ENCODE measurements around the gene COL17A1. TPM values are rescaled to one million over a fixed set of nuclear protein-coding genes. Genes with fewer than 3 reads are reported as not detected.
A peak's percentile ranks its signal among the peaks of the same experiment; 100 is the strongest.

The COL17A1 gene
- total RNA-seq, 4 donors from 2014 or later, result 150 to 202 (median 191) TPM

- H3K4me3 ChIP-seq, result peak overlapping the region; percentile 65 to 77 (median 72)
- H3K27me3 ChIP-seq, result no peaks in the 10 kb centered on the region
- peaks cover 0 to 17% (median 0%) of the 10 kb centered on the region in 3 donors for H3K36me3 ChIP-seq
- H3K27ac ChIP-seq, result peak overlapping the region; percentile 96 to 100 (median 98)
- TF ChIP-seq POLR2A (IDR thresholded peaks at IDR 0.05) (no peak), CTCF (IDR thresholded peaks at IDR 0.05) (no peak)
- intact Hi-C loops (cut with DNase I), result loop anchor here (5.0 to 10.0 kb wide), 2 partner anchors 142 to 235 kb away; partner anchors contain the start of gene GSTO2
- 12 to 14% methylated on average over 18 to 23 of the region's 23 CpGs for WGBS, 2 donors
- peaks cover 8 to 50% (median 19%) of the 10 kb centered on the region in 3 donors for H3K4me1 ChIP-seq
- no peaks in the 10 kb centered on the region for H3K9me3 ChIP-seq
- no peak for DNase-seq
Observed at GRCh38 chr10:104122225-104123107, 36.8 kb upstream of the COL17A1 start.

- Histone ChIP-seq H3K36me3 (peaks cover 0 to 17% (median 0%) of the 10 kb centered on the region in 3 donors), H3K27me3 (no peaks in the 10 kb centered on the region), H3K27ac (peak within 1 kb of the TSS; percentile 96 to 100 (median 98)), H3K4me3 (peak within 1 kb of the TSS; percentile 65 to 77 (median 72)), H3K9me3 (no peaks in the 10 kb centered on the region), H3K4me1 (peaks cover 8 to 58% (median 25%) of the 10 kb centered on the region in 3 donors)
- TF ChIP-seq CTCF (IDR thresholded peaks at IDR 0.05), result peak; percentile 35 to 77 (median 66)
- TF ChIP-seq POLR2A (IDR thresholded peaks at IDR 0.05), result peak in 3 of 4 donors; percentile 59 to 90 (median 87)
- intact Hi-C loops (cut with DNase I), result loop anchor here (5.0 to 10.0 kb wide), 2 partner anchors 143 to 234 kb away; partner anchors contain the start of gene GSTO2
- peak; percentile 92 for DNase-seq
- 0% methylated on average over 7 to 26 of the region's 67 CpGs for WGBS, 2 donors
Observed at GRCh38 chr10:104121485-104122224, 36.0 kb upstream of the COL17A1 start, which contains the start of gene SFR1. TSS of gene SFR1 (plus strand) at chr10:104122171. CDS start at chr10:104122184, 13 bp downstream.

- Histone ChIP-seq H3K9me3 (no peaks in the 10 kb centered on the region), H3K27me3 (no peaks in the 10 kb centered on the region), H3K4me1 (peaks cover 8 to 65% (median 25%) of the 10 kb centered on the region in 3 donors), H3K27ac (peak overlapping the region; percentile 96 to 100 (median 98)), H3K36me3 (peaks cover 0 to 13% (median 0%) of the 10 kb centered on the region in 3 donors), H3K4me3 (peak overlapping the region; percentile 65 to 77 (median 72))
- DNase-seq, result peak; percentile 50
- no peak for TF ChIP-seq CTCF (IDR thresholded peaks at IDR 0.05)
- peak in 1 of 4 donors; percentile 38 for TF ChIP-seq POLR2A (IDR thresholded peaks at IDR 0.05)
- intact Hi-C loops (cut with DNase I), result loop anchor here (5.0 to 10.0 kb wide), 2 partner anchors 144 to 234 kb away; partner anchors contain the start of gene GSTO2
- WGBS, 2 donors, result 0 to 1% methylated on average over 18 to 24 of the region's 28 CpGs
Observed at GRCh38 chr10:104120903-104121484, 35.3 kb upstream of the COL17A1 start.

- no peak for TF ChIP-seq CTCF (IDR thresholded peaks at IDR 0.05)
- no peak for TF ChIP-seq POLR2A (IDR thresholded peaks at IDR 0.05)
- whole genome bisulfite sequencing, 2 donors, result 16 to 20% methylated on average over 2 of the region's 2 CpGs
- peaks cover 0 to 8% (median 0%) of the 10 kb centered on the region in 3 donors for H3K36me3 ChIP-seq
- peak overlapping the region in 3 of 4 donors; percentile 67 to 77 (median 77) for H3K4me3 ChIP-seq
- H3K27me3 ChIP-seq, result no peaks in the 10 kb centered on the region
- H3K4me1 ChIP-seq, result peaks cover 8 to 70% (median 25%) of the 10 kb centered on the region in 3 donors
- intact Hi-C loops (cut with DNase I), result loop anchor here (5.0 to 10.0 kb wide), 2 partner anchors 144 to 233 kb away; partner anchors contain the start of gene GSTO2
- no peak for DNase-seq
- no peaks in the 10 kb centered on the region for H3K9me3 ChIP-seq
- H3K27ac ChIP-seq, result peak overlapping the region; percentile 96 to 100 (median 98)
Observed at GRCh38 chr10:104120512-104120902, 34.8 kb upstream of the COL17A1 start.
